Natural killer cell (primary cell): Measurements from ENCODE around the gene SEZ6L. TPM values are rescaled to one million over a fixed set of nuclear protein-coding genes. Genes with fewer than 3 reads are reported as not detected.
A peak's percentile ranks its signal among the peaks of the same experiment; 100 is the strongest.

Experiments
- ATAC-seq, 3 donors: fragments of 150-1000 bp in 2 of 3; fragments of 200-7000 bp in 1 of 3; cut with Tn5 transposase; 1 replicate in 1 of 3; 2 replicates in 2 of 3; pipeline ENCODE4 v1.10.0; 2021; ENCODE audit warnings: mild to moderate bottlenecking in 2 of 3, moderate library complexity in 2 of 3
- DNase-seq, 2 donors: peaks; one replicate each; pipeline versions ENCODE4 v3.0.0 to v3.0.0-alpha.2; 2013 to 2021; ENCODE audit warnings: mixed read lengths in 1 of 2
- H3K27ac ChIP-seq: one replicate; pipeline ENCODE4 v1.5.1; 2013; ENCODE audit warnings: mild to moderate bottlenecking, low read length
- H3K27me3 ChIP-seq: one replicate; pipeline ENCODE4 v1.6.1; 2013; ENCODE audit warnings: low read length; ENCODE audit not compliant: control insufficient read depth, insufficient read depth
- H3K36me3 ChIP-seq: one replicate; pipeline ENCODE4 v1.6.1; 2013; ENCODE audit warnings: low read length; ENCODE audit not compliant: control insufficient read depth, insufficient read depth
- H3K4me1 ChIP-seq: one replicate; pipeline ENCODE4 v1.6.1; 2013; ENCODE audit warnings: low read length; ENCODE audit not compliant: control insufficient read depth, insufficient read depth
- H3K4me3 ChIP-seq: one replicate; pipeline ENCODE4 v1.5.1; 2013; ENCODE audit warnings: low read length
- H3K9me3 ChIP-seq: one replicate; pipeline ENCODE4 v1.6.1; 2013; ENCODE audit warnings: low read length; ENCODE audit not compliant: control insufficient read depth, insufficient read depth
- H3K27ac Mint-ChIP-seq, 2 donors: one replicate each; pipeline ENCODE4 v1.8.0; 2022; ENCODE audit warnings: mild to moderate bottlenecking in 2 of 2, mixed read lengths in 2 of 2, moderate library complexity in 1 of 2
- H3K27me3 Mint-ChIP-seq, 2 donors: one replicate each; pipeline ENCODE4 v1.8.0; 2022; ENCODE audit warnings: low read depth in 2 of 2, mixed read lengths in 2 of 2
- H3K36me3 Mint-ChIP-seq: one replicate; pipeline ENCODE4 v1.8.0; 2022; ENCODE audit warnings: mixed read lengths
- H3K4me1 Mint-ChIP-seq, 2 donors: one replicate each; pipeline ENCODE4 v1.8.0; 2022; ENCODE audit warnings: mixed read lengths in 2 of 2
- H3K4me3 Mint-ChIP-seq: one replicate; pipeline ENCODE4 v1.8.0; 2022; ENCODE audit warnings: mild to moderate bottlenecking, moderate library complexity, mixed read lengths
- H3K9me3 Mint-ChIP-seq, 2 donors: one replicate each; pipeline ENCODE4 v1.8.0; 2022; ENCODE audit warnings: mixed read lengths in 2 of 2
- CTCF ChIP-seq: fragments of 200-600 bp; IDR thresholded peaks from one replicate; pipeline ENCODE4 v1.8.0; 2022; ENCODE audit warnings: antibody characterized with exemption
- WGBS: methylation state at CpG from one replicate; pipeline ENCODE4 v1.1.7; 2013; ENCODE audit warnings: missing lambda C conversion rate; ENCODE audit not compliant: insufficient coverage; 5-methylcytosine and 5-hydroxymethylcytosine counted together
- intact Hi-C: fragments of 100-400 bp; cut with micrococcal nuclease; formaldehyde crosslinking; loops from one replicate; pipeline ENCODE4 v1.14.2; 2022
- total RNA-seq, 4 donors: library from RNA; stranded (reverse); fragments of 120-200 nt in 1 of 4; gene quantifications; one replicate each; pipeline versions ENCODE4 v1.2.3 to v1.2.4, GENCODE V29; 2013 to 2022

The SEZ6L gene
- total RNA-seq, 3 donors from 2014 or later (not counting 1 experiment from before 2014, with no cell fraction given): 0.11 to 1.1 (median 0.60) TPM

DNA sequence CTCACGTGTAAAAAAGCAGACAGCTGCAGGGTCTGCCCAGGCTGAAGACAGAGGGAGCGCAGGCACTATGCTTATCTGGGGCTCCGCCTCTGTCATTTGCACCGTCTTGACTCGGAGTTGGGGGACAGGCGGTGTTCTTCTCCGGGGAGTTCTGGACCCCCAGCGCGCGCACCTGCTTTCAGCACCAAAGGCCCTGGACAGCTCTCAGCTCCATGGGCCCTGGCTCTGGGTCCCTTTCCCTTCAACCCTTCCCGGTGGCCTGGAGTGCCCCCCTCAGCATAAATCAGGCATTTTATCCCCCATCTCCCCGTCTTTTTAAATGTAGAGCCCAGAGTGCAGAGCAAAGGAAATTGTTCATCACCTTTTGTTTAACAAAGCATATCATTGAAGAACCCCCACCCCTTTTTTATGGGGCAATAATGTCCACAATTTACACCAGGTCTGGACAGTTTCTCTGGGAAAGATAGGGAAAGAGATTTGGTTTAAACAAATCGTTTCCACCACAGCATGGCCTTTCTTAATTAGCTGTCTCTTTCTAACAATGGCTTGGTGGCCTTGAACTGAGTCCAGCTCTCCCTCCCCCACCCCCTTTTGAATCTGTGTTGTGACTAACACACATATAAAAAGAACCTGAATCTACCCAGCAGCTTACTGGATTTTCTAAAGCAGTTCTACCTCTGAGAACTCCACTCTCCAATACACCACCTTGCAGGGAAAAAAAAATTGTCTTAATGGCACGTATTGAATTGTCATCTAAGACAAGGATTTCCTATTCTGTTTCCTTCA, 1.7 kb downstream of the SEZ6L start:
- Histone ChIP-seq H3K4me3 (no peak overlapping the region), H3K27ac (no peak overlapping the region), H3K27me3 (peaks cover 14% of the 10 kb centered on the region), H3K36me3 (no peaks in the 10 kb centered on the region), H3K4me1 (peaks cover 4% of the 10 kb centered on the region), H3K9me3 (no peaks in the 10 kb centered on the region)
- WGBS: 21% methylated on average over 14 of the region's 14 CpGs
- H3K4me3 Mint-ChIP-seq: no peak overlapping the region
- H3K27me3 Mint-ChIP-seq: peaks cover 49 to 78% of the 10 kb centered on the region in 2 donors
- no peaks in the 10 kb centered on the region for H3K36me3 Mint-ChIP-seq
- no peak overlapping the region for H3K27ac Mint-ChIP-seq
- no peak for ATAC-seq
- H3K9me3 Mint-ChIP-seq: no peaks in the 10 kb centered on the region
- TF ChIP-seq CTCF: no peak
- DNase-seq: no peak
- H3K4me1 Mint-ChIP-seq: peaks cover 0 to 13% of the 10 kb centered on the region in 2 donors
- intact Hi-C loops: no loop called here

- TF ChIP-seq CTCF: peak; percentile 29
- Histone ChIP-seq H3K36me3 (no peaks in the 10 kb centered on the region), H3K27ac (no peak overlapping the region), H3K4me3 (no peak overlapping the region), H3K27me3 (peaks cover 12% of the 10 kb centered on the region), H3K4me1 (peaks cover 4% of the 10 kb centered on the region), H3K9me3 (no peaks in the 10 kb centered on the region)
- Mint-ChIP-seq H3K9me3 (no peaks in the 10 kb centered on the region), H3K27me3 (peaks cover 47 to 63% of the 10 kb centered on the region in 2 donors), H3K4me3 (no peak overlapping the region), H3K36me3 (no peaks in the 10 kb centered on the region), H3K27ac (no peak overlapping the region), H3K4me1 (peaks cover 0 to 13% of the 10 kb centered on the region in 2 donors)
- WGBS: 40% methylated on average over 5 of the region's 5 CpGs
- intact Hi-C loops: no loop called here
- ATAC-seq: peak in 1 of 3 donors; percentile 52
- DNase-seq: peak in 1 of 2 donors; percentile 20
These were observed 3.2 kb downstream of the SEZ6L start for GRCh38 chr22:26172389-26172990.

GRCh38 chr22:26174280-26174679, 5.0 kb downstream of the SEZ6L start:
- peaks cover 32 to 46% of the 10 kb centered on the region in 2 donors for H3K27me3 Mint-ChIP-seq
- peaks cover 4% of the 10 kb centered on the region for H3K4me1 ChIP-seq
- intact Hi-C loops: no loop called here
- H3K4me1 Mint-ChIP-seq: peaks cover 0 to 4% of the 10 kb centered on the region in 2 donors
- H3K36me3 Mint-ChIP-seq: no peaks in the 10 kb centered on the region
- H3K27me3 ChIP-seq: peaks cover 12% of the 10 kb centered on the region
- H3K4me3 ChIP-seq: no peak overlapping the region
- H3K9me3 ChIP-seq: no peaks in the 10 kb centered on the region
- ATAC-seq (no peak), DNase-seq (no peak)
- no peaks in the 10 kb centered on the region for H3K36me3 ChIP-seq
- no peak for TF ChIP-seq CTCF
- H3K9me3 Mint-ChIP-seq: no peaks in the 10 kb centered on the region
- no peak overlapping the region for H3K27ac Mint-ChIP-seq
- no peak overlapping the region for H3K4me3 Mint-ChIP-seq
- no peak overlapping the region for H3K27ac ChIP-seq
- WGBS: 63% methylated on average over 12 of the region's 12 CpGs
